ENCODE results near the gene FGFR3.
"Not testable (repeated sequence)": the region's sequence is repeated elsewhere in the genome, so short reads cannot be mapped to it uniquely, and the experiment has no call there.

FGFR3 gene

GRCh38 chr4:1819284-1819683 is 26.2 kb downstream of the FGFR3 start:
- no peak for DNase-seq (ENCODE audit: low read depth, low spot score)

DNA sequence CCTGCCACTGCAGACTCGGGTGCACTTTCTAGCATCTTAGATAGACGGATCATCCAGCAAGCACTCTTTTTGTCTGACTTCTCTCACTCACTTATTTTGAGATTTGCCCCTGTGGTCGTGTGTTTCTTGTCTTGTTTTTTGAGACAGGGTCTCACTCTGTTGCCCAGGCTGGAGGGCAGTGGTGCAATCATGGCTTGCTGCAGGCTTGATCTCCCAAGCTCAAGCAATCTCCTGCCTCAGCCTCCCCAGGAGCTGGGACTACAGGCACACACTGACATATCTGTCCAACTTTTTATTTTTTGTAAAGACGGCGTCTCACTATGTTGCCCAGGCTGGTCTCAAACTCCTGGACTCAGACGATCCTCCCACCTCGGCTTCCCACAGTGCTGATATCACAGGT is 26.7 kb downstream of the FGFR3 start:
- DNase-seq (ENCODE audit: low read depth, low spot score), result no peak

GRCh38 chr4:1821679-1822567 is 28.8 kb downstream of the FGFR3 start:
- no peak for DNase-seq (ENCODE audit: low read depth, low spot score)

DNA sequence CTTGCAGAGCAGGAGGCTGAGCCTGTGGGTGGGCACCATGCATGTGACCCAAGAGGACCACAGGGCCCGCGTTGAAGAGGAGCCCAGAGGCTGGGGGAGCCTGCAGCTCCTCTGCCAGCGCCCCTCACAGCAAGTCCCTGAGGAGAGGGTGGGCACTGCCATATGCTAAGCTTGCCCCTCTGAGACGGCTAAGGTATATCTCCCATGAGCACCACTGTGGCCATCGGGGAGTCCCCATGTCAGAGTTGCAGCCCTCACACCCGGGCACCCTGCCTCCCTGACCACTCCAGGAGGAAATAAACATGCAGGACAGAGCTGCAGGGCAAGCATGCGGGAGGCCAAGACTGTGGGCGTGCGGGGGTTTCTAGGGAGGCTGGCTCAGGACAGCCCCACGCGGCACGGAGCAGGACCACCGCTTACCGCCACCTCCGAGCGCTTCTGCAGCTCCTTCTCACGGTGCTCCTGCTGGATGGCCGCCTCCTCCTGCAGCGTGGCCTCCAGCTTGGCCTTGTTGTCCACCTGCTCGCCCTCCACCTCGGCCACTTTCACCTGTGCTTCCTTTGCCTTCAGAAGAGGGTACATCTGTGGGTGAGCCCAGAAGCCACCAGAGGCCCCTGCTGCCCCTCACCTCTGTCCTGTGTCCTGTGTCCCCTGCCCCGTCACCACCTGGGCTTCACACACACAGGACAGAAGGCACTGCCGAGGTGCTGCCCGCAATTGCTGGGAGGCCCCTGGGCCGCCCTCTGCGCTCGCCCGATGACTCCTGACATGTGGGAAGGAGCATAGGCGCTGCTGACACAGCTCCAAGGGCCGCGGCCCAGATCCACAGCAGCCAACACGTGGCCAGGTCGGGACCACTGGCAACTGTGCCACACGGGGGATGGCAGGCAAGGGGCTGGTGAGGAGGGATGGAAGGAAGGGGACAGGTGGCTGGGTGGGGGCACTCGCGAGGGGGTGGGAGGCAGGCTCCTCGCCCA is 29.8 kb downstream of the FGFR3 start:
- DNase-seq (ENCODE audit: low read depth, low spot score), result no peak

DNA sequence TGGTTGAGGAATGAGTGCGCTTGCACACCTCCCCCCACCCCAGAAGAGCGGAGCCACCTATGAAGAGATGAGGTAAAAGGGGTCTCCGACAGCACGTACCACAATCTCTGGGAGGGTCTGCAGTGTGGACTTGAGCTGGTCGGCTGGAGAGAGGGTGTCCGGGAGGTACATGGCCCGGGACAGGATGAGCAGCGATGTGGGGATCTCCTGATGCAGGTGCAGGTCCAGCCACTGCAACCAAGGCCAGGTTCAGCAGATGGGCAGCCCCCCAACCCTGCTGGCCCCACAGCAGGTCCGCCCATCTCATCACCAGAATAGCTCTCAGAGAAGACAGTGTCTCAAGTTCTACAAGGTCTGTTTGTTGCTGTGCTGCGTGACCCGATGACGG is 30.4 kb downstream of the FGFR3 start:
- DNase-seq (ENCODE audit: low read depth, low spot score), result no peak

GRCh38 chr4:1824746-1825145 is 31.7 kb downstream of the FGFR3 start:
- DNase-seq (ENCODE audit: low read depth, low spot score), result no peak

DNA sequence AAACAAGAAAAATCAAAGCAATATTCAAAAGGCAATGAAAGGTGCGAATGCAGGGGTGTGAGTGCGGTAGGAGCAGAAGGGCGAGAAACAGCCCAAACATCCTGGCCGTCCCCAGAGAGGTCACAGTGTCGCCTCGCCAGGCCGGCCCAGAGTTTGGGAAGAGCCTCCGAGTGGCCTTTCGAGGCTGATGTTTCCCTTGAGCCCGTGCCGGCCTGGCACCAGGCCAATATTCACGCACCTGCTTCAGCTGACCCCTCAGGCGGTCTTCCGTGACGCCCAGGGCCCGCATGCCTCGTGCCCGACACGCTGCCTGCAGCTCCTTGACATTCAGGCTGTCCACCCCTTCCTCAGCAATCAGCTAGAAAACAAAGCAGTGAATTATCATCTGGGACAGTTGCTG is 32.2 kb downstream of the FGFR3 start:
- DNase-seq (ENCODE audit: low read depth, low spot score), result no peak

DNA sequence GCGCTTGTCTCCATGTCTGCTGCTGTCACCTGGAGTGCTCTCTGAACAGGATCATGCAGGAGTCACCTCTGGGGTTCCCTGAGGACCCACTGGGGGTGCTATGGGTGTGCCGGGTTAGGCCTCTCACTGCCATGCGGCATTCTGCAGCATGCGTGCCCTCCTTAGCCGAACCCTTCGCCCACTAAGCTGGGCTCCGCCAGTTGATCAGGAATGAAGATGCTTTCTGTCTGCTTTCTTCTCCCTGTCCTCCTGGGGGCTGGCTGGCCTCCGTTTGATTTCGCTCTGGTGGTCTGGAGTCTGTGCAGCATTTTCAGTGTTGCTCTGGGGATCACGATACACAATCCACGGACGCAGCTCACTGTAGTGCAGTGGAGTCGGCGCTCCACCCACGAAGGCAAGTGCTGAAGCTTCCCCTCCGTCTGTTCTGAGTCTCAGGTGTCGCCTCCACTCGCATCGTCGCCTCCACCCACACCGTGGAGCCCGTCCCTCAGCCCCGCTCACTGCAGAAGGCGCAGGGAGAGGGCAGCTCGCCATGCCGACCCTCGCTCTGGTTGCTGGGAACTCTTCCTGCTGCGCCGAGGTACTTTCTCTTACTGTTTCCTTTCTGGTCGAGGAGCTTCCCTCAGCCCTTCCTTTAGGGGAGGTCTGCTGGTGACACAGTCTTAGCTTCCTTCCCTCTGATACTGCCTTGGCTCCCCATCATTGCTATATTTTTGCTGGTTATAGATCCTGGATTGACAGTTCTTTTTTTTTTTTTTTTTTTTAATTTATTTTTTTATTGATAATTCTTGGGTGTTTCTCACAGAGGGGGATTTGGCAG is 33.6 kb downstream of the FGFR3 start:
- DNase-seq (ENCODE audit: low read depth, low spot score), result no peak

GRCh38 chr4:1830234-1830633 is 37.1 kb downstream of the FGFR3 start:
- no peak for DNase-seq (ENCODE audit: low read depth, low spot score)

- DNase-seq (ENCODE audit: low read depth, low spot score), result no peak
These were observed 37.6 kb downstream of the FGFR3 start for GRCh38 chr4:1830642-1831228.

DNA sequence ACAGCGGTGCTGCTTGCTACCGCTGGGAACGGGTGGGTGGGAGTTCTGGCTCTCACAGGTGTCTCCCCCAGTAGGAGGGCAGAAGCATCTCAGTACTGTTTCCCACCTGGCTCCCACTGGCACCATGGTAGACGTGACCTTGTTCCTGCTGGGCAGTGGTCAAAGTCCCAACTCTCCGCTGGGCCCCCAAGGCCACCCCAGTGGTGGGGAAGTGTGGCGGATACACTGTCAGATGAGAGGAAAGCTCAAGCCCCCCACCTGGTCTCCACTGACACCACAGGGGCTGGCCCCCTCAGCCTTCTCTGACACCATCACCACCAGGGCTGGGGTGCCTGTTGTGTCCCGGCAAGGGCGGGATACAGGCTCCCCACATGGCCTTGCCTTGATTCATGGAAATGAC is 38.2 kb downstream of the FGFR3 start:
- no peak for DNase-seq (ENCODE audit: low read depth, low spot score)

DNA sequence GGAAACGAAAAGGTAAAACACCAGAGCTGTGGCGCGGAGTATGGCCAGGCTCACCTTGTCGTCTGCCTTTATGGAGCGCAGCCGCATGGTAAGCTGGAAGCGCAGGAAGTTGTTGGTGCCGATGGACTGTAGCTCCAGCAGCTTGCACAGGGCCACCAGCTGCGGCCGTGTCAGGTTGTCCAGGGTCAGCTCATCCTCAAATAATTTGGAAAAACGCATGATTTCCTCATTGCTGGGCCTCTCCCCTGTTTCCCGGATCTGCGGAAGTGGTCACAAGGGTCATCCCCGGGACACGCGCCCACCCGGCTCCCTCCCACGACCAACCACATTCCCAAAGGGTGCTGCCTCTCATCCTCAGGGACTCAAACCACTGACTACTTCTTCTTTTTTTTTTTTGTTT is 39.6 kb downstream of the FGFR3 start:
- no peak for DNase-seq (ENCODE audit: low read depth, low spot score)

DNA sequence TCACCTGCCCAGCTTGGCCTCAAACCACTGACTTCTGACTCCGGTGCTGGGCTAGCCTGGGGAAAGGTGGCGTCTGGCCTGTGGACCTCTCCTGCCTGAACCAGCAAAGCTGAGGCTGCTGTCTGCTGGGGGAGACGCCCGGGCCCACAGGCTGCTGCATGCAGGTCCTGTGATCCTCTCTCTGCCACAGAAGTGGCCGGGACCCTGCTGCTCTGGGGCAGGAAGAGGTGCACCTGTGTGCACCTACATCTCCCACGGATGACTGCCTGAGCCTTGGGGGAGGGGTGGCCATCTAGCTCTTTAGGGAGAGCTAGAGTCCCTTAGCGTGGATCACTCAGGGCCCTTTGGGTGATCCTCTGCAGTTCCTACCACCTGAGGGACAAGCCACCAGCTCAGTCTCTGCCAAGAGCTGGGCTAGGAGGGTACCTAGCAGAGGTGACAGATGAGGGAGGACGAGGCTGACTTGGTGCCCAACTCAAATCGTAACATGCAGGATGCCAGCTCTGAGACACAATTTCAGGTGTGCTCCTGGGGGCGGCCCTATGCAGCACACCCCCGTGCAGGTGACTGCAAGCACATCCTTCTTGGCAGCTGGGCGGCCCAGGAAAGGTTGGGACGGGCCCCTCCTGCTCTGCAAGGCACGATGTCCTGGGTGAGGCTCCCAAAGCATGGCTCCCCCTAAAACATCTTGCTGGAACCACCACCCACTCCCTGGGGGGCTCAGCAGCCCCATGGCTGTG is 40.4 kb downstream of the FGFR3 start:
- DNase-seq (ENCODE audit: low read depth, low spot score), result no peak

- no peak for DNase-seq (ENCODE audit: low read depth, low spot score)
These were observed 41.1 kb downstream of the FGFR3 start for GRCh38 chr4:1834047-1834775.

GRCh38 chr4:1835836-1836235 is 42.7 kb downstream of the FGFR3 start:
- DNase-seq (ENCODE audit: low read depth, low spot score), result not testable (repeated sequence)

DNA sequence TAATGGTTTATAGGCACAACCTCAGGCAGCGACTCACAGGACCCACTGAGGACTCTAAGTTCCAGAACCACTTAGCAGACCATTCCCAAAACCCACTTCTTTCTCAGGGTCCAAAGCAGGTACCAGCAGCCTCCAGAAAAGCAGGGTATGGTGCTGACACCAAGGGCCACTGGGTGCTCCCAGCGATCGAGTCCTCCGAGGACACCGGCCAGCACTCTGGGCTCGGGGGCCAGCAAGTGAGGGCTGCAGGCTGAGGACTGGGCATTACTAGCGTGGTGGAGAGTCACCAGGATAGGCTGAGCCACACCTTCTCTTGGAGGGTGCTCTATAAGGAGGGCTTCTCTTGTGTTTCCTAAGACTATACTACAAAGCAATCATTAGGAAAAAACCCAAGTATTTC is 43.6 kb downstream of the FGFR3 start:
- DNase-seq (ENCODE audit: low read depth, low spot score), result no peak

GRCh38 chr4:1837069-1837468 is 44.0 kb downstream of the FGFR3 start:
- DNase-seq (ENCODE audit: low read depth, low spot score), result no peak

GRCh38 chr4:1839282-1839681 is 46.2 kb downstream of the FGFR3 start:
- DNase-seq (ENCODE audit: low read depth, low spot score), result no peak

GRCh38 chr4:1841201-1841886 is 48.3 kb downstream of the FGFR3 start:
- no peak for DNase-seq (ENCODE audit: low read depth, low spot score)

Data from smooth muscle cell of the brain vasculature (primary cell).